Measurements from ENCODE around the gene ZNF552. TPM values are rescaled to one million over a fixed set of nuclear protein-coding genes. Genes with fewer than 3 reads are reported as not detected.

The ZNF552 gene
- total RNA-seq, result 5.4 and 5.5 TPM in 2 replicates

DNA sequence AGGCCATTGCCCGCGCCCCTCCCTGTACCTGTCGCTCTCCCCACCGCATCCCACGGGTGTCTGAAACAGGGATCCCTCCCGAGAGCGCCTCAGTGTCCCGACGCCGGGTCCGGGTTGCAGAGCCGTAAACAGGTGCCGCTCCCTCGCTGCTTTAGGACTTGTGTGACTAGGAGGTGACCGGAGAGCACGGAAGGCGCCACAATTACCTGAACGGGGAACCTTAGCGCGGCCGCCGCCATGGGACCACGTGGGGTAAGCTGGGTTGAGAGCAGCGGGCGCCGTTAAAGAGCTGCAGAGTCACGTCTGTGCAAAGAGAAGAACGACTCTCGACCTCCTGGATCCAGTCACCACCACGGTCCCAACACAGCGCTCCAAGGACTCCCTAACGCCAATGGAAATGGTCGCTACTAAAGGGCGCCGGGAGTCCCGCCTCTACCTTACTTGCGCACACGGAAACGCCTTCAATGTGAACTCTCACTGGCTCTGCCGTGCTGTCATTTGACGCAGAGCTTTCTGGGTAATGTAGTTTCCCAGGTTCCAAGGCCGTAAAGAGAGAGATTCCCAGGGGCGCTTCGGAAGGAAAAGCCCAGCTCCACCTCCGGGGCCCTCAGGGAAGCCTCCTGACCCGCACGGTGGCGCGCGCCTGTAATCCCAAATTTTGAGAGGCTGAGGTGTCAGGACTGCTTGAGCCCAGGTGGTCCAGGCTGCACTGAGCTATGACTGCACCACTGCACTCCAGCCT is at the start of gene ZNF552:
Gene ZNF552, minus strand, starts transcription at position 409 of the 742 bp plus-strand sequence. Its CDS starts 170 bp downstream, at position 239.

DNA sequence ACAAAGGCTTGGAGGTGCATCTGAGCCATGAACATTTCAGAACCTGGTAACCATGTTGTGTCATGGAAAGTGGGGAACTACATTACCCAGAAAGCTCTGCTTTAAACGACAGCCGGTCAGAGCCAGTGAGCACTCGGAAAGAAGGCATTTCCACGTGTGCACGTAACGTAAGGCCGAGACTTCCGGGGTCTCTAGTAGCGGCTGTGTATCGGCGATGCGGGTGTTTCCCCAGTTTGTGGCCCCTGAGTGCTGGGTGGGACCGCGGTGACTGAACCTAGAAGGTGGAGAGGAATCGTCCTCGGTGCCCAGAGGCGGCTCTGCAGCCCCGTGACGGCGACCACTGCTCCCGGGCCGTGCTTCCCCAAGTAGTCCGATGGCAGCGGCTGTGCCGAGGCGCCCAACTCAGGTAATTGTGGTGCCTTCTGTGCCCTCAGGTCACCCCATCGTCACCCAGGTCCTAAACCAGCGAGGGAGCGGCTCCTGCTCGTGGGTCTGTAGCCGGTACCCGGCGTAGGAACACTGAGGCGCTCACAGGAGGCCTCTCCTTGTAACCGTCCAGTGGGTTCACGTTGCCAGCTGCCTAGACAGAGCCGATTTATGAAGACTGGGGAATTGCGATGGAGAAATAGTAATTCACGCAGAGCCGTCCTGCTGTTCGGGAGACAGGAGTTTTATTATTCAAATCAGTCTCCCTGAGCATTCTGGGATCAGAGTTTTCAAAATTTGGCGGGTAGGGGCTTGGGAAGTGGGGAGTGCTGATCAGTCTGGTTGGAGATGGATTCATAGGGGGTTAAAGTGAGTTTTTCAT is 35.2 kb upstream of the ZNF552 start, which contains the start of gene ZNF587:
Gene ZNF587, plus strand, starts transcription at position 194 of the 808 bp plus-strand sequence. Its CDS starts 180 bp downstream, at position 374.

DNA sequence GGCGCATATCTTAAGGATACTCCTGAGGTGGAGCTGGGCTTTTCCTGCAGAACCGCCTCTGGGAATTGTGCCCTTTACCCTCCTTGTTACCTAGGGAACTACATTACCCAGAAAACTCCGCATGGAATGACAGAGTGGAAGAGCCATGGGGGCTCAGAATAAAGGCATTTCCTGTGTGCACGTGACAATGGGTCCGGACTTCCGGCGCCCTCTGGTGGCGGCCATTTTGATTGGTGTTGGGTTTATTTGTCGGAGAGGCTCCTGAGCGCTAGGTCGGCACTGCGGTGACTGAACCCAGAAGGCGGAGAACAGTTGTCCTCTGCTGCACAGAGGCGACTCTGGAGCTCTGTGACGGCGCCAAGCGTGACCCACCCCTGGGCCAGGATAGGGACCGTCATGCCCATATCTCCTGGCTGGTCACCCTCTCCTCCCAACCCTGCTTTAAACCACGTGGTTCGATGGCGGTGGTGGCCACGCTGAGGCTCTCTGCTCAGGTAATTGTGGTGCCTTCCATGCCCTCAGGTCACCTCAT is 15.4 kb upstream of the ZNF552 start, which contains the start of gene ZNF587B:
Gene ZNF587B, plus strand, starts transcription at position 229 of the 532 bp plus-strand sequence. Its CDS starts 230 bp downstream, at position 459.

DNA sequence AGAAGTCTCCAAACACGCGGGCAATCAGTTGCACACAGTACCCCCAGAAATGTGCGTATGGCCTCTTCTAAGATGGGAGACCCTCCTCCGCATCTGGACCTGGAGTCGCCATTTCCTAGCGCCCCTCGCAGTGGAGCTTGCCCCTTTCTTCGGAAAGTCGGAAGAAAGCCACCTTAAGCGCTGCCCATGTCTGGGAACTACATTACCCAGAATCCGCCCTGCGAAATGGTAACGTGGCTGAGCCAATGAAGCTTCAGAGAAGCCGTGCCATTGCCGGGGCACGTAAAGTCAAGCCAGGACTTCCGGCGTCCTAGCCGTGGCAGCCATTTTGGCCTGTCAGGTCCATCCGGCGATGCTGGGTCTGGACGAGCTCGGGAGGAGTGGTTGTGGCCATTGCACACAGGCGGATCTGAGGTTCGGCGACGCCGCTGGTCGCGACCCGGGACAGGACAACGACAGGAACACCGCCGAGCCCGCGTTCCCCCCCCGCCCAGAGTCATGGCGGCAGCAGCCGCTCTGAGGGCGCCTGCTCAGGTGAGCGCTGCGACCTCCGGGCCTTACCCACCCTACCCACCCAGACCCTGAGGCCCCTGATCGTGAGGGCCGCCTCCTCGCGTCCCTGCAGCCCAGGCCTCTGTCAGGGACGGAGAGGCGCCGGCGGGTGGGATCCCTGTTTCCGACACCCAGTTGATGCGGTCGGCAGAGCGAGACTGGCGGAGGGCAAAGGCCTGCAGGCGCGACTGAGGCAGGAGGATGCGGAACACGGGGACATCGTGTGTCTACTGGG is 45.2 kb downstream of the ZNF552 start, which contains the start of gene ZNF586:
Gene ZNF586, plus strand, starts transcription at position 332 of the 787 bp plus-strand sequence. Its CDS starts 167 bp downstream, at position 499.

Other genes starting within 250 kb of the ZNF552 start
- gene ZNF416, start 236.0 kb downstream of the ZNF552 start, total RNA-seq, result 3.8 TPM in 2 replicates
- 1.1 and 5.5 TPM in 2 replicates for gene ZIK1, start 230.8 kb downstream of the ZNF552 start, total RNA-seq
- gene ZNF530, start 215.0 kb downstream of the ZNF552 start, total RNA-seq, result 3.3 and 3.7 TPM in 2 replicates
- gene ZNF134, start 200.7 kb downstream of the ZNF552 start, total RNA-seq, result 13.9 and 16.3 TPM in 2 replicates
- 8.7 and 12.0 TPM in 2 replicates for gene ZNF211, start 181.7 kb downstream of the ZNF552 start, total RNA-seq
- gene ZSCAN4, start 146.0 kb downstream of the ZNF552 start, total RNA-seq, result not detected in 2 replicates
- 6.9 and 7.0 TPM in 2 replicates for gene ZNF551, start 132.9 kb downstream of the ZNF552 start, total RNA-seq
- 0.27 and 2.4 TPM in 2 replicates for gene ZNF154, start 105.7 kb downstream of the ZNF552 start, total RNA-seq
- 4.3 and 6.6 TPM in 2 replicates for gene ZNF671, start 87.3 kb downstream of the ZNF552 start, total RNA-seq
- gene ZNF776, start 68.1 kb downstream of the ZNF552 start, total RNA-seq, result 17.5 and 18.3 TPM in 2 replicates
- 10.3 and 17.8 TPM in 2 replicates for gene ZNF586, start 45.2 kb downstream of the ZNF552 start, total RNA-seq
- 20.2 and 34.4 TPM in 2 replicates for gene ZNF587B, start 15.4 kb upstream of the ZNF552 start, total RNA-seq
- 26.0 and 31.2 TPM in 2 replicates for gene ZNF587, start 34.9 kb upstream of the ZNF552 start, total RNA-seq
- gene ZNF814, start 74.1 kb upstream of the ZNF552 start, total RNA-seq, result 3.8 and 7.2 TPM in 2 replicates
- gene ZNF417, start 101.7 kb upstream of the ZNF552 start, total RNA-seq, result 13.1 and 16.8 TPM in 2 replicates
- 3.1 and 8.8 TPM in 2 replicates for gene ZNF418, start 120.5 kb upstream of the ZNF552 start, total RNA-seq
- gene ZNF256, start 132.8 kb upstream of the ZNF552 start, total RNA-seq, result 3.6 and 4.1 TPM in 2 replicates
- 0.09 and 0.18 TPM in 2 replicates for gene C19orf18, start 159.6 kb upstream of the ZNF552 start, total RNA-seq
- 7.0 and 11.6 TPM in 2 replicates for gene ZNF606, start 187.9 kb upstream of the ZNF552 start, total RNA-seq
- not detected in 2 replicates for gene ZSCAN1, start 219.1 kb upstream of the ZNF552 start, total RNA-seq
- 0.18 and 1.6 TPM in 2 replicates for gene ZNF135, start 244.4 kb upstream of the ZNF552 start, total RNA-seq

Measured in endothelial cell of coronary artery (primary cell).